Measurements from ENCODE around the gene CCDC195.
"Not testable (repeated sequence)": the region's sequence is repeated elsewhere in the genome, so short reads cannot be mapped to it uniquely, and the experiment has no call there.

Gene CCDC195

DNA sequence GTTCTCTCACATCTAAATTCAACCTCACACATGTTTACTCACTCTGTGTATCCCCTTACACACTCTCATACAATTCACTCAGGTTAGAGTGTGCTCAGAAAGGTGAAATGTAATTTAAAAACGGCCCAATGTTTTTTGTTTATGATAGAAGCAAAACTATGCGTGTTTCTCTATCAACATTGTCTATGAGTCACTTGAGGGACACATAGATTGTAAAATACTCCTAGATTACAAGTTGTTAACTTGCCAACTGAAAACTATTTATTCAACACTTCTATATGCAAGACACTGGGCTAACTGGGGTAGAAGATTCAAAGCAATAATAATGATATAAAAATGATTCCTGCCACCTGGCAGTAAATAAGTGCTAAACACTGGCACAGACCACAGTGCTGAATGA lies 24.6 kb downstream of the CCDC195 start:
- DNase-seq (ENCODE audit: low read depth in 1 of 2, low spot score in 1 of 2): no peak

GRCh38 chr2:224690868-224691267 lies 25.3 kb downstream of the CCDC195 start:
- no peak for DNase-seq (ENCODE audit: low read depth in 1 of 2, low spot score in 1 of 2)

DNA sequence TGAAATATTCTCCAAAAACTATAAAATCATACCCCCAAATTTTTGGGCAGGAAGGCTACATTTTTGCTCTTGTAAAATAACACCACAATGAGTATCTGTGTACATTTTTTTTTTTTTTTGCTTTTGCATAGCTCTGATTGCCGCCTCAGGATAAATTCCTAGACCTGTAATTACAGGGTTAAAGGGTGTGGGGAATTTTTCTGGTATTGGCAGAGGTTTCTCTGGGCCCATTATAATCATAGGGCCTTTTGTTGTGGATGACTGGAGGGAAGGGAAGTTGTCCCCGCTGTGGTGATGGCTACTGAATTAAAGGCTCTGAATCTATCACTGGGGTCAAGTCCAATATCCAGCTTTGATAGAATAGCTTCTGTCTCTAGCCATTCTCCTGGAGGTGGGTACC lies 26.6 kb downstream of the CCDC195 start:
- no peak for DNase-seq (ENCODE audit: low read depth in 1 of 2, low spot score in 1 of 2)

DNA sequence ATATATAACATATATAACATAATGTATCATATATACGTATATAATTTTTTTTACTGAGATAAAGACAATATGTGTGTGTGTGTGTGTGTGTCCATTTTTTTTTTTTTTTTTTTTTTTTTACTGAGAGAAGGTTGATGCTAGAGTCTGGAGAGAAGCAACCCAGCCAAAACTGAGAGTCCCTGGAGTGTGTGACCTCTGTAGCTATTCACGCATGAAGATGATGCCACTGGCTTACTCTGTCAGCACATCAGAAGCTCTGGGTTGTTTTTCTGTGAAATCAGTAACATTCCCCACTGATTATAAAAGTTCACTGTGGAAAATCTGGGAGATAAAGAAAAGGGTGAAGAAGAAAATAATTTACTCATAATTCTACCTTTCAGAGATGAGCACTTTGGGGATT lies 27.2 kb downstream of the CCDC195 start:
- no peak for DNase-seq (ENCODE audit: low read depth in 1 of 2, low spot score in 1 of 2)

DNA sequence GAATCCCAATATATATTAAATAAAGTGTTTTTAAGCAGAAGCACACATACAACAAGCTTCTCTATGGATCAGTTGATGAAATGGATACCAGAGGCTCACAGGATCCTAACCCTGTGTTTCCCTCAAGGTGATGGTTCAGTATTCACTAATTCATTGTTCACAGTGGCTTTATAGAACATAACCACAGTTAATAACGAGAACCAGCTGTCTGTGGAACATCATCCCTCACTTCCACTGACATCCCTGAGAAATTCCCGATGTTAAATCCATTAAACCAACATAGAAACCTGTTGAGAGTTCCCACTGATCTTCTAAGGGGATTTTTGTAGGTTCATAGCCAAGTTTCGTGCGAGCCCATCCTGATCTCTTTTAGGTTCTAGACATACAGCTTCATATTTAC lies 29.0 kb downstream of the CCDC195 start:
- no peak for DNase-seq (ENCODE audit: low read depth in 1 of 2, low spot score in 1 of 2)

DNA sequence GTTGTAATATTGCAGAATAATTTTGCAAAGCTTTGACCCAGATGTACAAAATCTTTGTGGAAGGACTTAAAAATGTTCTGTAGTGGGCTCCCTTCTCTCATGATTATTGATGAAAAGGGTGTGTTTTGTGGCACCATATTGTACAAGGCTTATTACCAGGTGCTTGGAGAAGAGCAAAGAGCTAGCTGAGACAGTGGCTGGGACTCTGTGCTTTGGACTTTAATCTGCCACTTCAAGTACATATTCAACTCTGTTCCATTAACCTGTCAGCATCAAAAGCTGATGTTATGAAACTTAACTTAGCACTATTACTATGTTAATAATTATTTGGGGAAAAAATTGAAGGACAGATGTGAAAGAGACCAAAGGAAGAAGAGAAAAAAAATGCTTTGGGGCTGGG lies 31.0 kb downstream of the CCDC195 start:
- no peak for DNase-seq (ENCODE audit: low read depth in 1 of 2, low spot score in 1 of 2)

DNA sequence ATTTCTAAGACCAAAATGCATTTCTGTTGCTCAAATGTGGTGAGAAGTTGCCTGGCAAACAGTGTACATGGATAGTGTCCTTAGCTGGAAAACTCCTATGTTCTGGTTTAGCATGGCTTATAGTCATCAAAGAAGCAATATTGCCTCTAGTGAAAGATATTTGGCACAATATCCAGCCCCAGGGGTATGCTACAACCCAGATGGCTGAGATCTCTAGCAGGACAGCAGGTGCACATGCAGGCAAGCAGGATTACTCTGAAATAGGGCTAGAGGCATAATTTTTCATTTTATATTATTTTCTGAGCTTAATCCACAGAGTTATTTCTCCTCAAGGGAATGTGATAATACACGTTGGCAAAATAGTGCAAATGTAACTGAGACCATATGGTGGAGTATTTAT lies 34.0 kb downstream of the CCDC195 start:
- no peak for DNase-seq (ENCODE audit: low read depth in 1 of 2, low spot score in 1 of 2)

DNA sequence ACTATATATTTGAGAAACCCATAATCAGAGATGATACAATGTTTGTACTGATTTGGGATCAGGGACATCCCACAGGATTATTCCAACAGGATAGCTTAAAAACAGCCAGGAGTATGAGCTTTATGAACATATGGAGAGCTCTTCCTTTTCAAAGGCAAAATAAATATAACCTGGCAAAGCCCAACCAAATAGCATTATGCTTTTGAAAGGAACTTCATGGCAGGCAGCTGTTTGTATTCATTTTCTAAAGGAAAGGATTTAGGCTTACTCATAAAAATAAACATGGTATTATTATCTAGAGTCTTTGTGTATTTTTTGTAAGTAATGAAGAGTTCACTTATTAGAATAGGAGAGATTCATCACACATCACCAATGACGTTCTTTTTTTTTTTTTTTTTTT lies 44.4 kb downstream of the CCDC195 start:
- no peak for DNase-seq (ENCODE audit: low read depth in 1 of 2, low spot score in 1 of 2)

DNA sequence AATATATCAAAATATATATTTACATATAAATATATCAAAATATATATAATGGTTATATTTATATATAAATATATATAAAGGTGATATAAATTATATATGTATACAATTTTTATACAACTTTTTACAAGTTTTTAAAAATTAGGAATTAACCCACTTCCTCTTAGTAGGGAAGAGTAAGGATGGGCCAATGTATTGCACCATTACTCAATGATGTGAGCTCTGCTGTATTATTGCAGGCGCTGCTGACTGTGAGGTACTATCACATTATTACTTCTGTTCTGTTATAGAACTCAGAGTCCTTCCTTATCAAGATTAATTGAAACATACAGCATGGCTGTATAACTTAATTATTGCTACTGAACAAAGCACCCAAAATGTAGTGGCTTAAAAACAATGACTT lies 46.0 kb downstream of the CCDC195 start:
- no peak for DNase-seq (ENCODE audit: low read depth in 1 of 2, low spot score in 1 of 2)

DNA sequence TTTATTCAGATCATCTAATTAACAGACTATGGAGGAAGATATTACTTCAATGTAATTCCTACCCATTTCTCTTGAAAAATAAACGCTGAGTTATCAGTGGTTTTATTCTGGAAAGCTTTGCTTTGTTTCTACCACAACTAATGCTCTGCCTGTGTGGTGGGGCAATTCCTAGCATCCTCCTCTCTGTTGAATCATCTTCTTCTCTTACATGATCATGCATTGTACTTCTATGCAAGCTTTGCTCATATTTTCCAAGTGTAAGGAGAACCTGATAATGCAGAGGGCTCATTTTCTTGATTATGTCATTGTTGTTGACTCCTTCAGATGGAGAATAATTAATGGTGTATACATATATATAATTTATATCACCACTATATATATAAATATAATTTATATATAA lies 46.7 kb downstream of the CCDC195 start:
- DNase-seq (ENCODE audit: low read depth in 1 of 2, low spot score in 1 of 2): no peak

GRCh38 chr2:224668123-224668909 lies 47.8 kb downstream of the CCDC195 start:
- DNase-seq (ENCODE audit: low read depth in 1 of 2, low spot score in 1 of 2): no peak

GRCh38 chr2:224666951-224667553 lies 49.1 kb downstream of the CCDC195 start:
- DNase-seq (ENCODE audit: low read depth in 1 of 2, low spot score in 1 of 2): no peak

DNA sequence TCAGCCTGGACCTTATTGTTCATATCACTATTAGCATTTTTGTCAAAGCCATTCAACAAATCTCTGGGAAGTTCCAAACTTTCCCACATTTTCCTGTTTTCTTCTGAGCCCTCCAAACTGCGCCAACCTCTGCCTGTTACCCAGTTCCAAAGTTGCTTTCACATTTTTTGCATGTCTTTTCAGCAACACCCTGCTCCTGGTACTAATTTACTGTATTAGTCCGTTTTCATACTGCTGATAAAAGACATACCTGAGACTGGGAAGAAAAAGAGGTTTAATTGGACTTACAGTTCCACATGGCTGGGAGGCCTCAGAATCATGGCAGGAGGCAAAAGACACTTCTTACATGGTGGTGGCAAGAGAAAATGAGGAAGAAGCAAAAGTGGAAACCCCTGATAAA lies 52.8 kb downstream of the CCDC195 start:
- DNase-seq (ENCODE audit: low read depth in 1 of 2, low spot score in 1 of 2): not testable (repeated sequence)

- DNase-seq (ENCODE audit: low read depth in 1 of 2, low spot score in 1 of 2): not testable (repeated sequence)
Measured at GRCh38 chr2:224661708-224662107, 54.5 kb downstream of the CCDC195 start.

- no peak for DNase-seq (ENCODE audit: low read depth in 1 of 2, low spot score in 1 of 2)
Measured at GRCh38 chr2:224659714-224660113, 56.5 kb downstream of the CCDC195 start.

DNA sequence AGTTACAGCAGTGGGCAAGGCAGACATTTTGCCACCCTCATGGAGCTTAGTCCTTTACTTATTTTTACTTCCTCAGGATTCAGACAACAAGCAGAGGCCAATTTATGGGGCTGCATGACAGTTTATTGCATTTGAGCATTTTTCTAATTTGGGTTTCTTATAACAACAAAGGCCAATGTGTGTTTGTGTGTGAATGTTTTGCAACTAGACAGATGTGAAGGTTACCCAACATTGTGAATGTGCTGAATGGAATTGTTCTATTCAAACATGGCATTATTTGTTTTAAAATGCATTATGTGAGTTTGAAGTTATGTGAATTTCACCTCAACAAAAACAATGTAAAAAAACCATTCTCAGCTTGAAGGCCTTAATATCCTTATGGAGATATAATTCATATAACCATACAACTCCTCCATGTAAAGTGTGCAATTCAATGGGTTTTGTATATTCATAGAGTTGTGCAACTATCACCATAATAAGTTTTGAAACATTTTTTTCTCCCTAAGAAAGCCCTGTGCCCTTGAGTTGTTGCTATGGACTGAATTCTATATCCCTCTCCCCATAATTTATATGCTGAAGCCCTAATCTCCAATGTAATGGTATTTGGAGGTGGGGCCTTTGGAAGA lies 57.3 kb downstream of the CCDC195 start:
- DNase-seq (ENCODE audit: low read depth in 1 of 2, low spot score in 1 of 2): no peak

DNA sequence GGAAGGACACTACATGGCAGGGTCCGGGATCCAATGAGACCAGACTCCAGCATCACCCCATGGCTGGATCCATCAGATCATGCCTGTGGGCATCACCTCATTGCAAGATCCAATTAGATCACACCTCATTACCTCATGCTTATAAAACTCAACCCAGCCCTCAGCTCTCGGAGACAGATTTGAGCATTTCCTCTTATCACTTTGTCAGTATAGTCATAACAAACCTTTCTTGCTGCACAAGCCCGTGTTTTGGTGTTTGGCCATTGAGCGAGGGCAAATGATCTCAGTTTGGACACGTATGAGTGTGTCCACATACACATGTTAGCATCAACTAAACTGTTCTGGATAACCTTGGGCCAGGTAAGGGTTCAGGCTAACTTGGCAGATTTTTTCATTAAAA lies 58.8 kb downstream of the CCDC195 start:
- no peak for DNase-seq (ENCODE audit: low read depth in 1 of 2, low spot score in 1 of 2)

- no peak for DNase-seq (ENCODE audit: low read depth in 1 of 2, low spot score in 1 of 2)
Measured at GRCh38 chr2:224655006-224655537, 61.1 kb downstream of the CCDC195 start.

Measured in stimulated activated CD4-positive, alpha-beta T cell treated with anti-CD3 and anti-CD28 coated beads, Interleukin-15, amount 100 ng/mL, for 1 hour (primary cell).